ENCODE data around the gene CADPS. TPM values are rescaled to one million over a fixed set of nuclear protein-coding genes. Genes with fewer than 3 reads are reported as not detected.

Gene CADPS
- polyA plus RNA-seq, 1 of the 3 experiments (the other 2 are of a cell fraction): 5.8 TPM

- no peak overlapping the region for H3K4me2 ChIP-seq
- no peaks in the 10 kb centered on the region for H3K27me3 ChIP-seq (ENCODE audit: insufficient read depth)
- CTCF ChIA-PET: interaction anchor here (0.9 to 1.4 kb wide), 2 partner anchors 12 to 235 kb away, joined by 3 read pairs; no protein-coding TSS in a partner anchor
- TF ChIP-seq ZBTB33 (IDR thresholded peaks at IDR 0.05; ENCODE audit: borderline replicate concordance, low read depth) (no peak), CHD2 (IDR thresholded peaks at IDR 0.05; ENCODE audit: low read length, partially characterized antibody) (peak; percentile 49), ELF1 (IDR thresholded peaks at IDR 0.05) (no peak), RCOR1 (IDR thresholded peaks at IDR 0.05; ENCODE audit: low read length) (peak; percentile 63; the same call in 1 of the 2 replicates), TCF12 (IDR thresholded peaks at IDR 0.05) (peak; percentile 37; the same call in 1 of the 2 replicates), EP300 (IDR thresholded peaks at IDR 0.05; ENCODE audit: borderline replicate concordance in 1 of 2, low read depth in 1 of 2, low read length in 1 of 2) (peak in 1 of 2 experiments; percentile 75; a peak in 2 of 4 replicates)
- H2AFZ ChIP-seq (ENCODE audit: low read depth): no peak overlapping the region
- no peak overlapping the region for H3K4me3 ChIP-seq (ENCODE audit: low read depth in 2 of 2, low read length in 1 of 2)
- POLR2A ChIA-PET: no interaction called here
- no peak overlapping the region for H3K9ac ChIP-seq
- H3K79me2 ChIP-seq (ENCODE audit: insufficient read depth): no peaks in the 10 kb centered on the region
- H3K9me2 ChIP-seq: no peaks in the 10 kb centered on the region
- H3F3A ChIP-seq (replicated peaks; ENCODE audit: insufficient read depth): peaks cover 4% of the 10 kb centered on the region
- no peaks in the 10 kb centered on the region for H3K36me3 ChIP-seq (replicated peaks in 1 of 2; ENCODE audit: control insufficient read depth in 1 of 2, insufficient read depth in 2 of 2, low read length in 1 of 2)
- no peaks in the 10 kb centered on the region for H3K9me3 ChIP-seq
- peaks cover 5% of the 10 kb centered on the region in 2 experiments; a peak in 3 of 4 replicates for H3K4me1 ChIP-seq (ENCODE audit: control insufficient read depth in 1 of 2, insufficient read depth in 2 of 2, low read depth in 1 of 2, low read length in 1 of 2)
- H4K20me1 ChIP-seq (ENCODE audit: insufficient read depth): no peaks in the 10 kb centered on the region
- H3K27ac ChIP-seq (ENCODE audit: low read depth in 2 of 2, low read length in 1 of 2): peak overlapping the region; percentile 37 to 68; a peak in 3 of 4 replicates
- peak; percentile 18 for DNase-seq
Measured at GRCh38 chr3:62569609-62570008, 305.6 kb downstream of the CADPS start.

GRCh38 chr3:62567097-62568021 lies 307.9 kb downstream of the CADPS start:
- H3K27ac ChIP-seq (ENCODE audit: low read depth in 2 of 2, low read length in 1 of 2): peak overlapping the region; percentile 40 to 69; a peak in 3 of 4 replicates
- POLR2A ChIA-PET: no interaction called here
- no peak for DNase-seq
- TF ChIP-seq GATA2 (CRISPR knock-in tag; IDR thresholded peaks at IDR 0.05): no peak
- TF ChIP-seq FOXJ3 (CRISPR knock-in tag; IDR thresholded peaks at IDR 0.05): no peak
- TF ChIP-seq EZH2phosphoT487 (IDR thresholded peaks at IDR 0.05; ENCODE audit: borderline replicate concordance, low read depth): no peak
- TF ChIP-seq RCOR1 (IDR thresholded peaks at IDR 0.05; ENCODE audit: low read length): no peak
- no peak for TF ChIP-seq TAF1 (IDR thresholded peaks at IDR 0.05; ENCODE audit: borderline replicate concordance, low read depth, low read length)
- no peak for TF ChIP-seq TEAD4 (IDR thresholded peaks at IDR 0.05; ENCODE audit: borderline replicate concordance, insufficient read depth)
- TF ChIP-seq POLR2AphosphoS5 (IDR thresholded peaks at IDR 0.05; ENCODE audit: low read depth, low read length): no peak
- TF ChIP-seq MEF2A (IDR thresholded peaks at IDR 0.05; ENCODE audit: borderline replicate concordance, low read depth): no peak
- TF ChIP-seq YY1 (IDR thresholded peaks at IDR 0.05; ENCODE audit: low read depth): no peak
- peak; percentile 58; the same call in 1 of the 2 replicates for TF ChIP-seq MAX (IDR thresholded peaks at IDR 0.05; ENCODE audit: low read depth)
- no peak for TF ChIP-seq GABPA (IDR thresholded peaks at IDR 0.05; ENCODE audit: low read depth)
- no peak for TF ChIP-seq EP300 (IDR thresholded peaks at IDR 0.05; ENCODE audit: borderline replicate concordance in 1 of 2, low read depth in 1 of 2, low read length in 1 of 2)
- no peak for TF ChIP-seq ELF1 (IDR thresholded peaks at IDR 0.05)
- TF ChIP-seq CHD2 (IDR thresholded peaks at IDR 0.05; ENCODE audit: low read length, partially characterized antibody): no peak
- no peak for TF ChIP-seq MXI1 (IDR thresholded peaks at IDR 0.05; ENCODE audit: low read depth, low read length)
- TF ChIP-seq USF2 (IDR thresholded peaks at IDR 0.05; ENCODE audit: borderline replicate concordance, low read depth, low read length): no peak
- 0 out of 2 replicates have a peak, but pooled peaks have one; percentile 10 for TF ChIP-seq PBX3 (IDR thresholded peaks at IDR 0.05)
- TF ChIP-seq TCF12 (IDR thresholded peaks at IDR 0.05): 0 out of 2 replicates have a peak, but pooled peaks have one; percentile 24

More at GRCh38 chr3:62567097-62568021, 307.9 kb downstream of the CADPS start:
- Histone ChIP-seq H3K9ac (no peak overlapping the region), H3K4me3 (ENCODE audit: low read depth in 2 of 2, low read length in 1 of 2) (no peak overlapping the region), H3F3A (replicated peaks; ENCODE audit: insufficient read depth) (peaks cover 8% of the 10 kb centered on the region), H2AFZ (ENCODE audit: low read depth) (peak overlapping the region; percentile 67; the same call in 1 of the 2 replicates), H3K9me2 (no peaks in the 10 kb centered on the region), H3K79me2 (ENCODE audit: insufficient read depth) (no peaks in the 10 kb centered on the region), H3K4me1 (ENCODE audit: control insufficient read depth in 1 of 2, insufficient read depth in 2 of 2, low read depth in 1 of 2, low read length in 1 of 2) (peaks cover 5 to 11% of the 10 kb centered on the region in 2 experiments), H4K20me1 (ENCODE audit: insufficient read depth) (no peaks in the 10 kb centered on the region), H3K4me2 (peak overlapping the region; percentile 55; the same call in 1 of the 2 replicates), H3K9me3 (no peaks in the 10 kb centered on the region), H3K36me3 (replicated peaks in 1 of 2; ENCODE audit: control insufficient read depth in 1 of 2, insufficient read depth in 2 of 2, low read length in 1 of 2) (no peaks in the 10 kb centered on the region), H3K27me3 (ENCODE audit: insufficient read depth) (no peaks in the 10 kb centered on the region)
- CTCF ChIA-PET: interaction anchor here (0.6 to 1.1 kb wide), 4 partner anchors 8 to 783 kb away, joined by 3 to 4 read pairs (median 3); no protein-coding TSS in a partner anchor
- 43% methylated on average over 11 of the region's 11 CpGs for WGBS (ENCODE audit: low lambda C conversion rate)

Data from SK-N-SH (cell line).